DOHH2 (cell line): ENCODE measurements around the gene PDGFB.

Experiments used
- H3F3A ChIP-seq: fragments of 200-600 bp; sonication (generic), shearing (Covaris generic); 2 replicates; pipeline ENCODE4 v1.6.0; 2016; ENCODE audit warnings: antibody characterized with exemption, mild to moderate bottlenecking; ENCODE audit not compliant: control insufficient read depth, insufficient read depth
- H3K27ac ChIP-seq: fragments of 200-600 bp; sonication (generic); 2 replicates; pipeline ENCODE4 v1.5.1; 2014; ENCODE audit warnings: low read depth, mild to moderate bottlenecking, low read length, moderate library complexity
- H3K27me3 ChIP-seq: fragments of 200-600 bp; sonication (generic); 2 replicates; pipeline ENCODE4 v1.6.1; 2014; ENCODE audit warnings: mild to moderate bottlenecking, low read length, mixed read lengths; ENCODE audit not compliant: control insufficient read depth
- H3K36me3 ChIP-seq: fragments of 200-600 bp; sonication (generic); 2 replicates; pipeline ENCODE4 v1.6.1; 2014; ENCODE audit warnings: mild to moderate bottlenecking, low read length, moderate library complexity, mixed read lengths; ENCODE audit not compliant: control insufficient read depth
- H3K4me1 ChIP-seq: fragments of 200-600 bp; sonication (generic); 2 replicates; pipeline ENCODE4 v1.6.1; 2014; ENCODE audit warnings: mild to moderate bottlenecking, low read length, mixed read lengths; ENCODE audit not compliant: control insufficient read depth
- H3K4me2 ChIP-seq: fragments of 200-600 bp; sonication (generic); 2 replicates; pipeline ENCODE4 v1.6.0; 2014; ENCODE audit warnings: mild to moderate bottlenecking, low read length, moderate library complexity
- H3K4me3 ChIP-seq: fragments of 200-600 bp; sonication (generic); 2 replicates; pipeline ENCODE4 v1.5.1; 2014; ENCODE audit warnings: mild to moderate bottlenecking, low read length, mixed read lengths
- H3K79me2 ChIP-seq: fragments of 200-600 bp; sonication (generic); 2 replicates; pipeline ENCODE4 v1.6.1; 2014; ENCODE audit warnings: mild to moderate bottlenecking, low read length, mixed read lengths; ENCODE audit not compliant: control insufficient read depth
- H3K9me2 ChIP-seq: fragments of 200-600 bp; sonication (generic); replicated peaks from 2 replicates; pipeline ENCODE4 v1.6.1; 2014; ENCODE audit warnings: mild to moderate bottlenecking, low read length, mixed read lengths; ENCODE audit not compliant: control insufficient read depth
- H3K9me3 ChIP-seq: fragments of 200-600 bp; sonication (generic); 2 replicates; pipeline ENCODE4 v1.6.1; 2014; ENCODE audit warnings: antibody characterized with exemption, low read length, mixed read lengths; ENCODE audit not compliant: control insufficient read depth, insufficient read depth
- H4K20me1 ChIP-seq: fragments of 200-600 bp; sonication (generic); 2 replicates; pipeline ENCODE4 v1.6.0; 2014; ENCODE audit warnings: low read depth, mild to moderate bottlenecking, antibody characterized with exemption, low read length, moderate library complexity; ENCODE audit not compliant: control insufficient read depth, insufficient read depth
- CTCF ChIP-seq: fragments of 200-600 bp; sonication (generic); IDR thresholded peaks from one replicate; pipeline ENCODE4 v1.5.1; 2014; ENCODE audit warnings: antibody characterized with exemption, mild to moderate bottlenecking, low read depth, low read length; ENCODE audit not compliant: poor library complexity, severe bottlenecking
- EZH2phosphoT487 ChIP-seq: fragments of 200-600 bp; sonication (generic); IDR thresholded peaks from 2 replicates; pipeline ENCODE4 v1.6.1; 2017; ENCODE audit warnings: borderline replicate concordance, mild to moderate bottlenecking, antibody characterized with exemption, low read length, moderate library complexity, mixed read lengths

The PDGFB gene

GRCh38 chr22:39242595-39243438 lies 2.0 kb downstream of the PDGFB start:
- H3K27me3 ChIP-seq = peaks cover 74% of the 10 kb centered on the region
- no peaks in the 10 kb centered on the region; the same call in 1 of the 2 replicates for H4K20me1 ChIP-seq
- peak overlapping the region; percentile 18; the same call in 1 of the 2 replicates for H3K4me2 ChIP-seq
- H3K36me3 ChIP-seq = no peaks in the 10 kb centered on the region
- no peaks in the 10 kb centered on the region for H3F3A ChIP-seq
- H3K79me2 ChIP-seq = no peaks in the 10 kb centered on the region
- H3K4me1 ChIP-seq = peaks cover 23% of the 10 kb centered on the region
- no peak overlapping the region for H3K27ac ChIP-seq
- no peaks in the 10 kb centered on the region for H3K9me3 ChIP-seq
- no peaks in the 10 kb centered on the region for H3K9me2 ChIP-seq
- TF ChIP-seq CTCF = no peak
- TF ChIP-seq EZH2phosphoT487 = peak; percentile 66; the same call in 1 of the 2 replicates
- no peak overlapping the region for H3K4me3 ChIP-seq

- Histone ChIP-seq H3K27me3 (peaks cover 78% of the 10 kb centered on the region), H3K9me3 (no peaks in the 10 kb centered on the region), H3K9me2 (no peaks in the 10 kb centered on the region), H3K36me3 (no peaks in the 10 kb centered on the region), H3K79me2 (no peaks in the 10 kb centered on the region), H4K20me1 (no peaks in the 10 kb centered on the region; the same call in 1 of the 2 replicates), H3K27ac (no peak overlapping the region), H3K4me1 (peaks cover 18% of the 10 kb centered on the region), H3K4me2 (peak overlapping the region; percentile 36; the same call in 1 of the 2 replicates), H3F3A (no peaks in the 10 kb centered on the region), H3K4me3 (no peak overlapping the region)
- TF ChIP-seq CTCF (no peak), EZH2phosphoT487 (no peak)
Observed at GRCh38 chr22:39241794-39242594, 2.8 kb downstream of the PDGFB start.

GRCh38 chr22:39240831-39241793 lies 3.7 kb downstream of the PDGFB start:
- peaks cover 24% of the 10 kb centered on the region for H3K4me1 ChIP-seq
- H3K4me3 ChIP-seq = no peak overlapping the region
- no peaks in the 10 kb centered on the region; the same call in 1 of the 2 replicates for H4K20me1 ChIP-seq
- H3K27ac ChIP-seq = no peak overlapping the region
- H3K4me2 ChIP-seq = peak overlapping the region; percentile 36
- TF ChIP-seq EZH2phosphoT487 = 0 out of 2 replicates have a peak, but pooled peaks have one; percentile 25
- TF ChIP-seq CTCF = no peak
- H3K27me3 ChIP-seq = peaks cover 78% of the 10 kb centered on the region
- no peaks in the 10 kb centered on the region for H3F3A ChIP-seq
- H3K9me3 ChIP-seq = no peaks in the 10 kb centered on the region
- H3K79me2 ChIP-seq = no peaks in the 10 kb centered on the region
- H3K36me3 ChIP-seq = no peaks in the 10 kb centered on the region
- no peaks in the 10 kb centered on the region for H3K9me2 ChIP-seq
